Stimulated activated CD8-positive, alpha-beta memory T cell treated with anti-CD3 and anti-CD28 coated beads, Interleukin-15, amount 100 ng/mL, for 1 hour (primary cell): ENCODE data around the gene PCNX1.

Source experiments
- DNase-seq: peaks from one replicate; pipeline ENCODE4 v3.0.0-alpha.2; 2020; ENCODE audit warnings: low read depth

Gene PCNX1

GRCh38 chr14:71163842-71164629 is 256.8 kb downstream of the PCNX1 start:
- DNase-seq = no peak
